ENCODE data around the gene SNRPD3. TPM values are rescaled to one million over a fixed set of nuclear protein-coding genes. Genes with fewer than 3 reads are reported as not detected.
A peak's percentile ranks its signal among the peaks of the same experiment; 100 is the strongest.
"Not testable (repeated sequence)": the region's sequence is repeated elsewhere in the genome, so short reads cannot be mapped to it uniquely, and the experiment has no call there.

Gene SNRPD3
- total RNA-seq, 1 donor from 2014 or later: 103 TPM

DNA sequence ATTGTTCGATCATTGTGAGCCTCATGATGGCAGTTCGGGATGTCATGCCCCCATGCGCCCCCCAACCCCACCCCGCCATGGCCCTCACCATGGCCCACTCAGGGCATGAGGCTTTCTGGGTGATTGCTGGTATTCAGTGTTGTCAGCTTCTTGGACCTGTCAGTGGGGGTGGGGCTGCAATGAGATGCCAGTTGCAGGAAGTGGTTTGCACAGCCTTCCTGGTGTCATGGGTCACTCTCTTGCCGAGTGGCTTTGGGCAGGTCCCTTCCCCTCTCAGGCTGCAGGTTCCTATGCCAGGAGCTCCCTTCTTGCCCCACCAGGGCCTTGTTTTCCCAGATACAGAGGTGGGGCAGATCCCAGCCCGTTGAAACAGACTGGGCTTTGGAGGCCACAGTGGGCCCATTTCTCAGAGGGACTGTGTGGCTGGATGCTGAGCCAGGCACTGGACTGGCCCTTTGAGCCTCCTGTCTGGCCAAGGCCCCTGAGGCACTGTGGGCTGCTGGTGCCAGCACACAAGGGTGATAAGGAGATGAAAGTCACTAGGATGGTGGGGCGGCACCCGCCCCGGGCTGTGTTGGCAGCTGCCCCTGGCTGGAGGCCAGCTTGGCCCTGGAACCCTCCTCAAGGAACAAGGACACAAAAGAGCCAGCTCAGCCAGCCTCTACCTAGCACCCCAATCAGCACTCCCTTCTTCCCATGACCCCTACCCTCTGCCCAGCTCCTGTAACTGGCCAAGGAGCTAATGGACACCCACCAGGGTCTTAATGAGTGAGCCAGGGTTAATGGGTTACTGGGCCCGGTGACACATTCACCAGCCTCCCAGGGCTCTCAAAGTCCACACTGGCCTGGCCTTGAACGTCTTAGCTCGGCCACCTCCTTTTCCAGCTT, 45.7 kb downstream of the SNRPD3 start:
- TF ChIP-seq CTCF (IDR thresholded peaks at IDR 0.05; ENCODE audit: unreplicated experiment): no peak
- no peaks in the 10 kb centered on the region for H3K9me3 Mint-ChIP-seq (ENCODE audit: unreplicated experiment)
- H3K4me3 Mint-ChIP-seq (ENCODE audit: unreplicated experiment): no peak overlapping the region
- H3K27me3 Mint-ChIP-seq (ENCODE audit: unreplicated experiment): peaks cover under 1% of the 10 kb centered on the region
- H3K36me3 Mint-ChIP-seq (ENCODE audit: low read depth, unreplicated experiment): no peaks in the 10 kb centered on the region
- no peak for DNase-seq (ENCODE audit: low spot score)
- H3K4me1 Mint-ChIP-seq (ENCODE audit: unreplicated experiment): peaks cover 8% of the 10 kb centered on the region
- H3K27ac Mint-ChIP-seq (ENCODE audit: unreplicated experiment): no peak overlapping the region

- H3K4me1 Mint-ChIP-seq (ENCODE audit: unreplicated experiment); H3K27me3 Mint-ChIP-seq (ENCODE audit: unreplicated experiment); DNase-seq (ENCODE audit: low spot score); H3K4me3 Mint-ChIP-seq (ENCODE audit: unreplicated experiment); H3K36me3 Mint-ChIP-seq (ENCODE audit: low read depth, unreplicated experiment); H3K9me3 Mint-ChIP-seq (ENCODE audit: unreplicated experiment): not testable (repeated sequence)
- H3K27ac Mint-ChIP-seq (ENCODE audit: unreplicated experiment): peak overlapping the region; percentile 53
Measured at GRCh38 chr22:24602105-24602749, 46.4 kb downstream of the SNRPD3 start.

GRCh38 chr22:24602847-24603769, 47.3 kb downstream of the SNRPD3 start, which contains the start of gene GGT1:
GGT1 (plus strand) TSS chr22:24603193; CDS start chr22:24611082, 7,889 bp downstream.
- DNase-seq (ENCODE audit: low spot score); H3K27me3 Mint-ChIP-seq (ENCODE audit: unreplicated experiment); H3K36me3 Mint-ChIP-seq (ENCODE audit: low read depth, unreplicated experiment); H3K4me1 Mint-ChIP-seq (ENCODE audit: unreplicated experiment); H3K9me3 Mint-ChIP-seq (ENCODE audit: unreplicated experiment); H3K4me3 Mint-ChIP-seq (ENCODE audit: unreplicated experiment): not testable (repeated sequence)
- peak within 1 kb of the TSS; percentile 72 for H3K27ac Mint-ChIP-seq (ENCODE audit: unreplicated experiment)

- H3K27me3 Mint-ChIP-seq (ENCODE audit: unreplicated experiment); H3K4me1 Mint-ChIP-seq (ENCODE audit: unreplicated experiment); H3K9me3 Mint-ChIP-seq (ENCODE audit: unreplicated experiment); H3K36me3 Mint-ChIP-seq (ENCODE audit: low read depth, unreplicated experiment); H3K4me3 Mint-ChIP-seq (ENCODE audit: unreplicated experiment); DNase-seq (ENCODE audit: low spot score): not testable (repeated sequence)
- peak overlapping the region; percentile 72 for H3K27ac Mint-ChIP-seq (ENCODE audit: unreplicated experiment)
Measured at GRCh38 chr22:24603770-24604629, 48.2 kb downstream of the SNRPD3 start.

DNA sequence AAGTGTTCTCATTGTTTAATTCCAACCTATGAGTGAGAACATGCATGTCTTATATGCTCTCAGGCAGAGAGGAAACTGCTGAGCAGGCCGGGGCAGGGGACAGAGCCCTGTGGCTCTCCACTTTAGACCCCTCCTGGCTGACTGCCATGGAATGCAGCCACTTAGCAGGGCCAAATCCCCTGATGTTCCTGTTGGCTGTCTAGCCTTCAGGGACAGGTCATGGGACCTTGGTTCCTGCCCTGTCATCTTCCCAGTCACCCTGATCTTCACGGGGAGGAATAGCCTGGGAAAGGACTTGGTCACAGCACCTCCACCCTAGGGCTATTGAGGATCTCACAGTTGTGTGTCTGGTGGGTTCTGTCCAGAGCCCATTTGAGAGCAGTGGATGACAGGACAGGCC, 50.5 kb downstream of the SNRPD3 start:
- not testable (repeated sequence) for H3K36me3 Mint-ChIP-seq (ENCODE audit: low read depth, unreplicated experiment); H3K4me3 Mint-ChIP-seq (ENCODE audit: unreplicated experiment); H3K27ac Mint-ChIP-seq (ENCODE audit: unreplicated experiment); H3K27me3 Mint-ChIP-seq (ENCODE audit: unreplicated experiment); H3K4me1 Mint-ChIP-seq (ENCODE audit: unreplicated experiment); DNase-seq (ENCODE audit: low spot score); H3K9me3 Mint-ChIP-seq (ENCODE audit: unreplicated experiment)

GRCh38 chr22:24607429-24607983, 51.7 kb downstream of the SNRPD3 start:
- H3K4me1 Mint-ChIP-seq (ENCODE audit: unreplicated experiment); H3K4me3 Mint-ChIP-seq (ENCODE audit: unreplicated experiment); H3K36me3 Mint-ChIP-seq (ENCODE audit: low read depth, unreplicated experiment); H3K27ac Mint-ChIP-seq (ENCODE audit: unreplicated experiment); DNase-seq (ENCODE audit: low spot score); H3K27me3 Mint-ChIP-seq (ENCODE audit: unreplicated experiment); H3K9me3 Mint-ChIP-seq (ENCODE audit: unreplicated experiment): not testable (repeated sequence)

GRCh38 chr22:24608327-24608726, 52.5 kb downstream of the SNRPD3 start:
- not testable (repeated sequence) for H3K27me3 Mint-ChIP-seq (ENCODE audit: unreplicated experiment); DNase-seq (ENCODE audit: low spot score); H3K4me3 Mint-ChIP-seq (ENCODE audit: unreplicated experiment); H3K27ac Mint-ChIP-seq (ENCODE audit: unreplicated experiment); H3K4me1 Mint-ChIP-seq (ENCODE audit: unreplicated experiment); H3K36me3 Mint-ChIP-seq (ENCODE audit: low read depth, unreplicated experiment); H3K9me3 Mint-ChIP-seq (ENCODE audit: unreplicated experiment)

GRCh38 chr22:24609888-24610287, 54.1 kb downstream of the SNRPD3 start:
- not testable (repeated sequence) for DNase-seq (ENCODE audit: low spot score)

GRCh38 chr22:24614794-24615193, 59.0 kb downstream of the SNRPD3 start:
- not testable (repeated sequence) for H3K9me3 Mint-ChIP-seq (ENCODE audit: unreplicated experiment); H3K36me3 Mint-ChIP-seq (ENCODE audit: low read depth, unreplicated experiment); DNase-seq (ENCODE audit: low spot score); H3K4me3 Mint-ChIP-seq (ENCODE audit: unreplicated experiment); H3K27me3 Mint-ChIP-seq (ENCODE audit: unreplicated experiment); H3K4me1 Mint-ChIP-seq (ENCODE audit: unreplicated experiment); H3K27ac Mint-ChIP-seq (ENCODE audit: unreplicated experiment)

More at GRCh38 chr22:24609888-24610287, 54.1 kb downstream of the SNRPD3 start:
- H3K4me3 Mint-ChIP-seq (ENCODE audit: unreplicated experiment); H3K27ac Mint-ChIP-seq (ENCODE audit: unreplicated experiment); H3K36me3 Mint-ChIP-seq (ENCODE audit: low read depth, unreplicated experiment); H3K4me1 Mint-ChIP-seq (ENCODE audit: unreplicated experiment); H3K9me3 Mint-ChIP-seq (ENCODE audit: unreplicated experiment); H3K27me3 Mint-ChIP-seq (ENCODE audit: unreplicated experiment): not testable (repeated sequence)
